Spleen (tissue), 11 donors: ENCODE results near the gene PLCB1. TPM values are rescaled to one million over a fixed set of nuclear protein-coding genes. Genes with fewer than 3 reads are reported as not detected.

Source experiments
- DNase-seq: peaks from one replicate; pipeline ENCODE4 v3.0.0-alpha.2; 2020
- H3K27ac ChIP-seq, 8 donors: fragments of 200-600 bp; sonication (generic) in 7 of 8; 1 replicate in 4 of 8; 2 replicates in 4 of 8; pipeline versions ENCODE4 v1.5.0 to v1.8.0; 2016 to 2021; ENCODE audit warnings: inconsistent platforms in 4 of 8, mild to moderate bottlenecking in 4 of 8, moderate library complexity in 1 of 8
- H3K27me3 ChIP-seq, 7 donors: fragments of 200-600 bp; sonication (generic) in 6 of 7; replicated peaks in 1 of 7; 1 replicate in 4 of 7; 2 replicates in 3 of 7; pipeline versions ENCODE4 v1.5.0 to v1.8.0; 2016 to 2021; ENCODE audit warnings: inconsistent platforms in 3 of 7, mild to moderate bottlenecking in 1 of 7
- H3K36me3 ChIP-seq, 6 donors: fragments of 200-600 bp; sonication (generic) in 5 of 6; 1 replicate in 4 of 6; 2 replicates in 2 of 6; pipeline versions ENCODE4 v1.5.0 to v1.8.0; 2016 to 2021; ENCODE audit warnings: inconsistent platforms in 2 of 6
- H3K4me1 ChIP-seq, 6 donors: fragments of 200-600 bp; sonication (generic) in 5 of 6; 1 replicate in 3 of 6; 2 replicates in 3 of 6; pipeline versions ENCODE4 v1.5.0 to v1.8.0; 2016 to 2021; ENCODE audit warnings: inconsistent platforms in 3 of 6
- H3K4me3 ChIP-seq, 8 donors: fragments of 200-600 bp; sonication (generic) in 7 of 8; 1 replicate in 4 of 8; 2 replicates in 4 of 8; pipeline versions ENCODE4 v1.5.0 to v1.8.0; 2016 to 2021; ENCODE audit warnings: inconsistent platforms in 4 of 8, mild to moderate bottlenecking in 4 of 8, moderate library complexity in 2 of 8
- H3K9me3 ChIP-seq, 8 donors: fragments of 200-600 bp; sonication (generic) in 7 of 8; 1 replicate in 4 of 8; 2 replicates in 4 of 8; pipeline versions ENCODE4 v1.5.0 to v1.8.0; 2016 to 2021; ENCODE audit warnings: inconsistent platforms in 4 of 8
- POLR2A ChIP-seq, 3 donors: fragments of 450-650 bp; IDR thresholded peaks; one replicate each; pipeline ENCODE4 v1.5.1; 2017; ENCODE audit warnings: antibody characterized with exemption in 3 of 3, mild to moderate bottlenecking in 1 of 3
- POLR2AphosphoS5 ChIP-seq, 3 donors: sonication (generic); formaldehyde crosslinking; IDR thresholded peaks; one replicate each; pipeline ENCODE4 v1.5.1; 2017; ENCODE audit warnings: antibody characterized with exemption in 3 of 3
- WGBS, 5 donors: extraction: QIAGEN DNeasy Blood & Tissue Kit in 3 of 5; methylation state at CpG; one replicate each; pipeline versions ENCODE4 v1.1.5 to v1.1.7; 2013 to 2018; 5-methylcytosine and 5-hydroxymethylcytosine counted together
- intact Hi-C: fragments of 100-400 bp; cut with DNase I; formaldehyde crosslinking; loops from one replicate; pipeline ENCODE4 v1.15.0; 2023; ENCODE audit warnings: low total_unique reads
- polyA plus RNA-seq, 3 donors: library from polyadenylated mRNA; stranded (reverse); fragments of 200-250 nt; gene quantifications; one replicate each; pipeline ENCODE4 v1.2.1, GENCODE V29; 2013
- total RNA-seq, 7 donors: library from RNA; depleted of rRNA in 3 of 7; stranded (reverse); fragments of >200 nt in 3 of 7; fragmentation: NEBNext Ultra II Directional in 4 of 7; extraction: Animal tissue kit (Norgen Biotek cat#: 25700) in 4 of 7; gene quantifications; one replicate each; pipeline versions ENCODE4 v1.1.0 to v1.2.1, GENCODE V29; 2016 to 2021
- TF ChIP-seq, protein P1 (sequence below), 11 experiments: fragments of 200-600 bp in 7 of 11; fragments of 450-650 bp in 4 of 11; sonication (generic) in 4 of 11; IDR thresholded peaks in 8 of 11; conservative IDR thresholded peaks in 3 of 11; 1 replicate in 7 of 11; 2 replicates in 4 of 11; pipeline versions ENCODE4 v1.4.0 to v1.8.0; 2016 to 2021; ENCODE audit warnings: antibody characterized with exemption in 11 of 11, inconsistent platforms in 4 of 11, mild to moderate bottlenecking in 1 of 11
- donor health status: healthy with polysubstance abuse.
- donor health status: DM: no; HTN: no; CAD: no; lungs with moderate emphysema.
- donor health status: DM: no; HTN: no; CAD: no.
- donor health status: Bipolar disorder and iron deficiency.
- donor health status: healthy.
- donor health status: DM: no; HTN: no; CAD: no.
- donor health status: DM: yes; HTN: yes; CAD: no.

PLCB1 gene
- total and polyA plus RNA-seq, 10 donors: 1.0 to 33.7 (median 16.2) TPM

DNA sequence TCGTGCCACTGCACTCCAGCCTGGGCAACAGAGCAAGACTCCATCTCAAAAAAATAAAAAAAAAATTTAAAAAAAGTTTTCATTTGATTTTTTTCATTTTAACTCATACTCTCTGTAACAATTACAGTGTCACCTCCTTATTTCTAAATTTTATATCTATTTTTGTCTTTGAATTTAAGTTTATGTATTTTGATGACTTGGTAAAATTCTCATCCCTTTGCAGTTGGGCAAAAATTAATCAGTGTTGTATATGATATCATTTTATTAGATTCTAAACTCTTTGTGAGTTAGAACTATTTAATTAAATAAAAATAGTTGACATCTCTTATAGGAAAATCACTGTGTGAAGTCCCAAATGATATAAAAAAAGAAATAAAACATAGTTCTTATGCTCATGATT lies 270.7 kb downstream of the PLCB1 start:
- WGBS, 5 donors: 86 to 96% (median 93%) methylated on average over 1 of the region's 1 CpG
- Histone ChIP-seq H3K36me3 (no peaks in the 10 kb centered on the region), H3K27ac (no peak overlapping the region), H3K4me1 (peaks cover 10 to 22% (median 14%) of the 10 kb centered on the region in 6 donors), H3K9me3 (peaks cover 0 to 5% (median 0%) of the 10 kb centered on the region in 8 donors), H3K27me3 (no peaks in the 10 kb centered on the region), H3K4me3 (no peak overlapping the region)
- TF ChIP-seq POLR2AphosphoS5 (IDR thresholded peaks at IDR 0.05) (no peak), POLR2A (IDR thresholded peaks at IDR 0.05) (no peak)
- TF ChIP-seq, protein P1, sequence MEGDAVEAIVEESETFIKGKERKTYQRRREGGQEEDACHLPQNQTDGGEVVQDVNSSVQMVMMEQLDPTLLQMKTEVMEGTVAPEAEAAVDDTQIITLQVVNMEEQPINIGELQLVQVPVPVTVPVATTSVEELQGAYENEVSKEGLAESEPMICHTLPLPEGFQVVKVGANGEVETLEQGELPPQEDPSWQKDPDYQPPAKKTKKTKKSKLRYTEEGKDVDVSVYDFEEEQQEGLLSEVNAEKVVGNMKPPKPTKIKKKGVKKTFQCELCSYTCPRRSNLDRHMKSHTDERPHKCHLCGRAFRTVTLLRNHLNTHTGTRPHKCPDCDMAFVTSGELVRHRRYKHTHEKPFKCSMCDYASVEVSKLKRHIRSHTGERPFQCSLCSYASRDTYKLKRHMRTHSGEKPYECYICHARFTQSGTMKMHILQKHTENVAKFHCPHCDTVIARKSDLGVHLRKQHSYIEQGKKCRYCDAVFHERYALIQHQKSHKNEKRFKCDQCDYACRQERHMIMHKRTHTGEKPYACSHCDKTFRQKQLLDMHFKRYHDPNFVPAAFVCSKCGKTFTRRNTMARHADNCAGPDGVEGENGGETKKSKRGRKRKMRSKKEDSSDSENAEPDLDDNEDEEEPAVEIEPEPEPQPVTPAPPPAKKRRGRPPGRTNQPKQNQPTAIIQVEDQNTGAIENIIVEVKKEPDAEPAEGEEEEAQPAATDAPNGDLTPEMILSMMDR (IDR thresholded peaks at IDR 0.05 in 8 of 11, conservative IDR thresholded peaks at IDR 0.05 in 3 of 11): no peak
- intact Hi-C loops: no loop called here
- no peak for DNase-seq

DNA sequence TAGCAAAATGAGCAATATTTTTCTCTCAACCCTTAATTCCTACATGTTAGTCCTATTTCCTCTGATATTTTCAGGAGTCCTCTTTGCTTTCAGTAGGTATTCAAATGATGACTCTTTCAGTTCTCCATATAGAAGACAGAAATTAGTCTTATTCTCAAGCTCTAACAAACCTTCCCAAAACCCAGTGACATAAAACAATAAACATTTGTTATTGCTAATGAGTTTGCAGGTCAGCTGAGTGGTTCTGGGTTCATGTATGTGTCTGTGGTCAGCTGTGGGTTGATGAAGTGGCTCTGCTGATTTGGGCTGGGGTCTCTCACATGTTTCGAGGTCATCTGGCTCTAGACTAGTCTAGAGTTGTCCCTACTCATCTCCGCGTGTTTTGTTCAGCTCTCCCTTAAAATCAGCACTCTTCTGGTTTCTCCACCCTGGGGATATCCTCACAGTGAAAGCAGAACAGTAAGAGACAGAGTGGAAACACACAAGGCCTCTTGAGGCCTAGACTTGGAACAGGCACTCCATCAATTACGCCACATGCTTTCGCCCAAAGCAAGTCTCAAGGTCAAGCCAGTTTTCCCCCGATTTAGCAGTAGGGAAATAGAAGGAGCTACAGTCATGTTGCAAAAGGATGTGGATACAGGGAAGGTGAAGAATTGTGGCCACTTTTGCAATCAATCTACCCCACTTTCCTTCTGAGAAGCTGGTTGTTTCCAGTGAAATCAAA lies 273.0 kb downstream of the PLCB1 start:
- Histone ChIP-seq H3K27me3 (no peaks in the 10 kb centered on the region), H3K4me3 (no peak overlapping the region), H3K36me3 (no peaks in the 10 kb centered on the region), H3K4me1 (peaks cover 4 to 12% (median 8%) of the 10 kb centered on the region in 6 donors), H3K9me3 (peaks cover 0 to 5% (median 0%) of the 10 kb centered on the region in 8 donors), H3K27ac (no peak overlapping the region)
- DNase-seq: no peak
- TF ChIP-seq POLR2AphosphoS5 (IDR thresholded peaks at IDR 0.05): no peak
- intact Hi-C loops: no loop called here
- 73 to 83% (median 80%) methylated on average over 6 of the region's 6 CpGs for WGBS, 5 donors

DNA sequence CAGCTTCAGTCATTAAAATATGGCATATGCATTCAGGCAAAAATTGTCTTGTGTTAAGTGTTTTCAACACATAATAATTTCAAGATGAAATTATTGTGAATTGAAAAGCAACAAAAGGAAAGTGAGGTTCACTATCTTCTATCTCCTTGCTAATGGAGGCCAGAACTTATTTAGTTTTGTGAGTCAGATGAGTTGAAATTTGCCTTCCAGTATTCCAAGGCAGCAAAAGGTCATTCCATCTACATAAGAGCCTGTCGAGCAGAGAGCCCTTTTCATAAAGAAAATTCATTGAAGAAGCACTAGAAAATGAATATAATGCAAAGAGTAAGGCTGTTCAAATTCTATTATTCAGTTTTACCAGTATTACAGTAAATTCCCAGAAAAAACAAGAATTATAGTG lies 274.3 kb downstream of the PLCB1 start:
- TF ChIP-seq POLR2AphosphoS5 (IDR thresholded peaks at IDR 0.05): no peak
- TF ChIP-seq POLR2A (IDR thresholded peaks at IDR 0.05): no peak
- TF ChIP-seq, protein P1 (IDR thresholded peaks at IDR 0.05 in 8 of 11, conservative IDR thresholded peaks at IDR 0.05 in 3 of 11): no peak
- 70 to 92% (median 85%) methylated on average over 1 of the region's 1 CpG for WGBS, 5 donors
- Histone ChIP-seq H3K27me3 (no peaks in the 10 kb centered on the region), H3K4me1 (peaks cover 0 to 1% (median 0%) of the 10 kb centered on the region in 6 donors), H3K9me3 (peaks cover 0 to 5% (median 0%) of the 10 kb centered on the region in 8 donors), H3K36me3 (no peaks in the 10 kb centered on the region), H3K4me3 (no peak overlapping the region), H3K27ac (no peak overlapping the region)
- intact Hi-C loops: no loop called here
- no peak for DNase-seq

DNA sequence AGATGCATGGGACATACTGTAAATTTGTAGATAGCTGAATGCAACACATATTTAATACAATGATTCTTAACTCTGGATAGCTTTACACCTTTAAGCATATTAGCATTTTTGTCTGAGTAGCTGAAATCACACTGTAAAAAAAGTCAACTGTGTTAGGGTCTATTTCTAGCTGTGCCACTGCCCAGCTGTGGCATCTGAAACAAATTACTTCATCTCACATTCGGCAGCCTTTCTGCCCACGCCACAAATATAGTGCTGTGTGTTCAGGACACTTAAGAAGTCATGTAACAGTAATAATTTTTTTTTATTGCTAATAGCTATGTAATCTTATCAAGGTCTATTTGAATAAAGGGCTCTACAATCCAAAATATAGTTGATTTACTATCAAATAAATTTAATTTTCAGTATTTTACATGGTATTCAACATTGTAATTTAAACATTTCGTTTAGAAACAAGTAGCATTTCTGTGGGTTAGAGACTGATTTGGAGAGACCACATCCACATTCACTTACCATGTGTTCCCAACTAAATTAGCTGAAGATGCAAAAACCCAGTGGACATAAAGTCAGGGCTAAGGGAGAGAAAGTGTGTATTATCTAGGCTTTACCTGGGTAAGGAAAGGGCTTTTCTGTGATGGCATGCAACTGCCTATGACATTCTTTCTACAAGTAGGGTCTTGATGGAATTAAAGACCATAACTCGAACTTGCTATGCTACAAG lies 276.7 kb downstream of the PLCB1 start:
- Histone ChIP-seq H3K4me3 (no peak overlapping the region), H3K27ac (no peak overlapping the region), H3K9me3 (peaks cover 0 to 5% (median 0%) of the 10 kb centered on the region in 8 donors), H3K4me1 (no peaks in the 10 kb centered on the region), H3K36me3 (no peaks in the 10 kb centered on the region), H3K27me3 (no peaks in the 10 kb centered on the region)
- DNase-seq: no peak
- intact Hi-C loops: no loop called here
- 71 to 78% (median 73%) methylated on average over 4 of the region's 4 CpGs for WGBS, 5 donors
- TF ChIP-seq, protein P1 (IDR thresholded peaks at IDR 0.05 in 8 of 11, conservative IDR thresholded peaks at IDR 0.05 in 3 of 11): no peak
- no peak for TF ChIP-seq POLR2A (IDR thresholded peaks at IDR 0.05)
- no peak for TF ChIP-seq POLR2AphosphoS5 (IDR thresholded peaks at IDR 0.05)
